GM12878 (cell line): ENCODE data around the gene BIRC5. TPM values are rescaled to one million over a fixed set of nuclear protein-coding genes. Genes with fewer than 3 reads are reported as not detected.
A peak's percentile ranks its signal among the peaks of the same experiment; 100 is the strongest.
"Not testable (repeated sequence)": the region's sequence is repeated elsewhere in the genome, so short reads cannot be mapped to it uniquely, and the experiment has no call there.

Experiments used
- ATAC-seq: fragments of 200-7000 bp; cut with Tn5 transposase; 3 replicates; pipeline ENCODE4 v1.9.1; 2020; ENCODE audit warnings: mild to moderate bottlenecking, moderate library complexity
- BruUV-seq: library from RNA; stranded (reverse); fragments of 400-500 nt; replicated peaks from 2 replicates; lab custom pipeline; 2021; lab: Mats Ljungman, UMichigan
- CTCF ChIA-PET: fragments of 300-600 bp; sonication (Branson Sonifier 250); formaldehyde crosslinking; extraction: SDS; loops from one replicate; lab custom pipeline; 2021; ENCODE audit warnings: inconsistent platforms; lab: Yijun Ruan, JAX
- POLR2A ChIA-PET: fragments of 350-600 bp; formaldehyde crosslinking; extraction: SDS; loops from one replicate; lab custom pipeline; 2021; ENCODE audit warnings: inconsistent platforms; lab: Charles Lee
- RAD21 ChIA-PET: fragments of 300-600 bp; sonication (Branson Sonifier 250); formaldehyde crosslinking; loops from one replicate; lab custom pipeline; 2023; ENCODE audit warnings: antibody characterized with exemption; ENCODE audit not compliant: unreplicated experiment; lab: Charles Lee
- SMC1A ChIA-PET: fragments of 300-600 bp; sonication (Branson Sonifier 250); formaldehyde crosslinking; loops from one replicate; lab custom pipeline; 2023; ENCODE audit not compliant: unreplicated experiment, uncharacterized antibody; lab: Charles Lee
- DNase-seq: peaks from one replicate; pipeline ENCODE4 v3.0.0-alpha.2; 2011; ENCODE audit warnings: low read depth, low spot score
- FAIRE-seq: peaks from 3 replicates; lab custom pipeline; 2011; peaks lifted over from hg19 to GRCh38; lab: Jason Lieb, UNC
- H2AFZ ChIP-seq: 2 replicates; pipeline ENCODE4 v1.6.0; 2011; ENCODE audit warnings: low read depth, low read length, control low read depth; ENCODE audit not compliant: control insufficient read depth
- H3K27ac ChIP-seq: 2 replicates; pipeline ENCODE4 v1.5.1; 2011; ENCODE audit warnings: control low read depth; ENCODE audit not compliant: control insufficient read depth, insufficient read depth
- H3K27me3 ChIP-seq, 2 experiments: replicated peaks in 1 of 2; 2 replicates each; pipeline versions ENCODE4 v1.6.0 to v1.6.1; 2011; ENCODE audit warnings: low read length in 1 of 2; ENCODE audit not compliant: control insufficient read depth in 2 of 2, insufficient read depth in 2 of 2
- H3K36me3 ChIP-seq, 2 experiments: 2 replicates each; pipeline ENCODE4 v1.5.1; 2011; ENCODE audit warnings: low read length in 1 of 2; ENCODE audit not compliant: control insufficient read depth in 2 of 2, insufficient read depth in 2 of 2
- H3K4me1 ChIP-seq: 2 replicates; pipeline ENCODE4 v1.6.1; 2011; ENCODE audit warnings: mild to moderate bottlenecking, low read length, moderate library complexity, mixed read lengths; ENCODE audit not compliant: control insufficient read depth, insufficient read depth
- H3K4me2 ChIP-seq: 2 replicates; pipeline ENCODE4 v1.6.0; 2011; ENCODE audit warnings: control low read depth; ENCODE audit not compliant: control insufficient read depth, insufficient read depth
- H3K4me3 ChIP-seq: fragments of 200-600 bp; sonication (generic); 2 replicates; pipeline ENCODE4 v1.5.1; 2016
- H3K79me2 ChIP-seq: 2 replicates; pipeline ENCODE4 v1.6.0; 2011; ENCODE audit warnings: low read length; ENCODE audit not compliant: control insufficient read depth, insufficient read depth
- H3K9ac ChIP-seq: 2 replicates; pipeline ENCODE4 v1.8.0; 2011; ENCODE audit warnings: low read length, control low read depth, mixed read lengths; ENCODE audit not compliant: control insufficient read depth, insufficient read depth
- H3K9me3 ChIP-seq: replicated peaks from 3 replicates; pipeline ENCODE4 v1.5.1; 2011; ENCODE audit warnings: mild to moderate bottlenecking, low read length; ENCODE audit not compliant: control insufficient read depth, insufficient read depth
- H4K20me1 ChIP-seq: 2 replicates; pipeline ENCODE4 v1.6.0; 2011; ENCODE audit not compliant: control insufficient read depth, insufficient read depth
- CBFB ChIP-seq: IDR thresholded peaks from 2 replicates; pipeline ENCODE4 v1.6.1; 2016; ENCODE audit warnings: antibody characterized with exemption, low read depth
- CREB1 ChIP-seq: IDR thresholded peaks from 2 replicates; pipeline ENCODE4 v1.6.1; 2012; ENCODE audit warnings: low read depth, mild to moderate bottlenecking, inconsistent platforms
- NR2F1 ChIP-seq: fragments of 450-650 bp; conservative IDR thresholded peaks from 2 replicates; pipeline ENCODE4 v1.6.1; 2017; ENCODE audit warnings: mild to moderate bottlenecking
- POLR2A ChIP-seq: IDR thresholded peaks from 2 replicates; pipeline ENCODE4 v1.6.1; 2011; ENCODE audit warnings: low read depth, mild to moderate bottlenecking, low read length
- POLR2AphosphoS5 ChIP-seq: IDR thresholded peaks from 2 replicates; pipeline ENCODE4 v1.6.1; 2011; ENCODE audit warnings: mild to moderate bottlenecking, low read length, inconsistent platforms
- WGBS: methylation state at CpG from one replicate; pipeline ENCODE4 v1.1.6; 2016; ENCODE audit warnings: low lambda C conversion rate; ENCODE audit not compliant: insufficient replicate concordance, insufficient coverage; ENCODE audit errors: missing lambda C conversion rate; 5-methylcytosine and 5-hydroxymethylcytosine counted together
- in situ Hi-C: fragments of 300-500 bp; cut with MboI; formaldehyde crosslinking; loops from 9 replicates; pipeline ENCODE4 v1.14.3; 2018; ENCODE audit warnings: mixed read lengths
- intact Hi-C: fragments of 100-400 bp; cut with micrococcal nuclease; formaldehyde crosslinking; loops from one replicate; pipeline ENCODE4 v1.14.2; 2022; ENCODE audit not compliant: unreplicated experiment
- polyA plus RNA-seq, 11 experiments: library from polyadenylated mRNA; depleted of rRNA in 4 of 11; unstranded in 6 of 11; stranded (reverse) in 5 of 11; fragments of >200 nt; fragmentation: Nextera tagmentation in 4 of 11; fragmentation: Illumina TruSeq in 1 of 11; extraction: Ambion mirVana in 4 of 11; extraction: Trizol in 1 of 11; gene quantifications; 1 replicate in 1 of 11; 2 replicates in 10 of 11; pipeline versions ENCODE4 v1.2.1 to v1.2.3, GENCODE V29; 2011 to 2016; ENCODE audit warnings: inconsistent platforms in 2 of 11, missing spikeins in 2 of 11, low read depth in 1 of 11
- total RNA-seq, 4 experiments: library from RNA; depleted of rRNA in 3 of 4; stranded (reverse); fragments of >200 nt in 3 of 4; fragmentation: Illumina TruSeq in 1 of 4; extraction: Trizol in 1 of 4; gene quantifications; 2 replicates each; pipeline versions ENCODE4 v1.2.1 to v1.2.3, GENCODE V29; 2013 to 2021
- TF ChIP-seq, protein P1 (sequence below): IDR thresholded peaks from 2 replicates; pipeline ENCODE4 v1.6.1; 2011; ENCODE audit warnings: borderline replicate concordance, low read depth, mild to moderate bottlenecking, moderate library complexity, low read length; ENCODE audit not compliant: insufficient read depth, poor library complexity, severe bottlenecking
- TF ChIP-seq, protein P2 (sequence below): fragments of 450-650 bp; IDR thresholded peaks from 2 replicates; pipeline ENCODE4 v1.6.1; 2017; ENCODE audit warnings: mild to moderate bottlenecking, moderate library complexity
- TF ChIP-seq, protein P3 (sequence below): fragments of 450-650 bp; IDR thresholded peaks from 2 replicates; pipeline ENCODE4 v1.6.1; 2016; ENCODE audit warnings: mild to moderate bottlenecking

The BIRC5 gene
- total and polyA plus RNA-seq, 10 of the 15 experiments (the other 5 are each of a cell fraction or from before 2014, with no cell fraction given): 41.0 to 175 (median 90.8) TPM

DNA sequence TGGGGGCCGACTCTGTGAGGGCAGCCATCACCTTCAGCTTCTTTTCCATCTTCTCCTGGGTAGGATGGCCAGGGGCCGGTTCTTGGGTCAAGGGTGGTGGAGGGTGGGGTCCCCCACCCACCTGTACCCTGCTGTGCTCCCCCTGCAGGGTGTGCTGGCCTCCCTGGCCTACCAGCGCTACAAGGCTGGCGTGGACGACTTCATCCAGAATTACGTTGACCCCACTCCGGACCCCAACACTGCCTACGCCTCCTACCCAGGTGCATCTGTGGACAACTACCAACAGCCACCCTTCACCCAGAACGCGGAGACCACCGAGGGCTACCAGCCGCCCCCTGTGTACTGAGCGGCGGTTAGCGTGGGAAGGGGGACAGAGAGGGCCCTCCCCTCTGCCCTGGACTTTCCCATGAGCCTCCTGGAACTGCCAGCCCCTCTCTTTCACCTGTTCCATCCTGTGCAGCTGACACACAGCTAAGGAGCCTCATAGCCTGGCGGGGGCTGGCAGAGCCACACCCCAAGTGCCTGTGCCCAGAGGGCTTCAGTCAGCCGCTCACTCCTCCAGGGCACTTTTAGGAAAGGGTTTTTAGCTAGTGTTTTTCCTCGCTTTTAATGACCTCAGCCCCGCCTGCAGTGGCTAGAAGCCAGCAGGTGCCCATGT is 42.3 kb upstream of the BIRC5 start:
- intact Hi-C loops (loop anchor here (1.0 to 2.0 kb wide), 2 partner anchors 31 to 37 kb away; no protein-coding TSS in a partner anchor), in situ Hi-C loops (loop anchor here (25.0 kb wide), 1 partner anchor 1909 kb away; the partner anchor contains the start of gene UBALD2)
- peak overlapping the region; percentile 62 for H3K9ac ChIP-seq
- not testable (repeated sequence) for H2AFZ ChIP-seq, DNase-seq, BruUV-seq, H4K20me1 ChIP-seq, H3K27me3 ChIP-seq, H3K9me3 ChIP-seq, FAIRE-seq, ATAC-seq
- WGBS: 31% methylated on average over 19 of the region's 19 CpGs
- peaks cover 59% of the 10 kb centered on the region for H3K4me1 ChIP-seq
- ChIA-PET SMC1A (interaction anchor here (0.9 to 7.4 kb wide), 10 partner anchors 10 to 152 kb away, joined by 3 to 51 read pairs (median 6); partner anchors contain the start of gene TMC8), POLR2A (interaction anchor here (1.0 to 8.7 kb wide), 10 partner anchors 9 to 44 kb away, joined by 3 to 85 read pairs (median 7); partner anchors contain the start of genes TMC6 and TMC8), RAD21 (interaction anchor here (1.0 to 8.6 kb wide), 11 partner anchors 9 to 80 kb away, joined by 3 to 83 read pairs (median 4); partner anchors contain the start of gene TMC6), CTCF (interaction anchor here (1.0 to 9.0 kb wide), 5 partner anchors 28 to 80 kb away, joined by 3 to 132 read pairs (median 51); partner anchors contain the start of genes TMC6 and TMC8)
- peaks cover 59% of the 10 kb centered on the region for H3K79me2 ChIP-seq
- H3K27ac ChIP-seq: peak overlapping the region; percentile 86
- H3K4me2 ChIP-seq: peak overlapping the region; percentile 96
- peak overlapping the region; percentile 70 for H3K4me3 ChIP-seq
- H3K36me3 ChIP-seq: peaks cover 0 to 26% of the 10 kb centered on the region in 2 experiments; a peak in 3 of 4 replicates
- TF ChIP-seq, protein P1, sequence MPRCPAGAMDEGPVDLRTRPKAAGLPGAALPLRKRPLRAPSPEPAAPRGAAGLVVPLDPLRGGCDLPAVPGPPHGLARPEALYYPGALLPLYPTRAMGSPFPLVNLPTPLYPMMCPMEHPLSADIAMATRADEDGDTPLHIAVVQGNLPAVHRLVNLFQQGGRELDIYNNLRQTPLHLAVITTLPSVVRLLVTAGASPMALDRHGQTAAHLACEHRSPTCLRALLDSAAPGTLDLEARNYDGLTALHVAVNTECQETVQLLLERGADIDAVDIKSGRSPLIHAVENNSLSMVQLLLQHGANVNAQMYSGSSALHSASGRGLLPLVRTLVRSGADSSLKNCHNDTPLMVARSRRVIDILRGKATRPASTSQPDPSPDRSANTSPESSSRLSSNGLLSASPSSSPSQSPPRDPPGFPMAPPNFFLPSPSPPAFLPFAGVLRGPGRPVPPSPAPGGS: peak; percentile 13
- TF ChIP-seq, protein P2, sequence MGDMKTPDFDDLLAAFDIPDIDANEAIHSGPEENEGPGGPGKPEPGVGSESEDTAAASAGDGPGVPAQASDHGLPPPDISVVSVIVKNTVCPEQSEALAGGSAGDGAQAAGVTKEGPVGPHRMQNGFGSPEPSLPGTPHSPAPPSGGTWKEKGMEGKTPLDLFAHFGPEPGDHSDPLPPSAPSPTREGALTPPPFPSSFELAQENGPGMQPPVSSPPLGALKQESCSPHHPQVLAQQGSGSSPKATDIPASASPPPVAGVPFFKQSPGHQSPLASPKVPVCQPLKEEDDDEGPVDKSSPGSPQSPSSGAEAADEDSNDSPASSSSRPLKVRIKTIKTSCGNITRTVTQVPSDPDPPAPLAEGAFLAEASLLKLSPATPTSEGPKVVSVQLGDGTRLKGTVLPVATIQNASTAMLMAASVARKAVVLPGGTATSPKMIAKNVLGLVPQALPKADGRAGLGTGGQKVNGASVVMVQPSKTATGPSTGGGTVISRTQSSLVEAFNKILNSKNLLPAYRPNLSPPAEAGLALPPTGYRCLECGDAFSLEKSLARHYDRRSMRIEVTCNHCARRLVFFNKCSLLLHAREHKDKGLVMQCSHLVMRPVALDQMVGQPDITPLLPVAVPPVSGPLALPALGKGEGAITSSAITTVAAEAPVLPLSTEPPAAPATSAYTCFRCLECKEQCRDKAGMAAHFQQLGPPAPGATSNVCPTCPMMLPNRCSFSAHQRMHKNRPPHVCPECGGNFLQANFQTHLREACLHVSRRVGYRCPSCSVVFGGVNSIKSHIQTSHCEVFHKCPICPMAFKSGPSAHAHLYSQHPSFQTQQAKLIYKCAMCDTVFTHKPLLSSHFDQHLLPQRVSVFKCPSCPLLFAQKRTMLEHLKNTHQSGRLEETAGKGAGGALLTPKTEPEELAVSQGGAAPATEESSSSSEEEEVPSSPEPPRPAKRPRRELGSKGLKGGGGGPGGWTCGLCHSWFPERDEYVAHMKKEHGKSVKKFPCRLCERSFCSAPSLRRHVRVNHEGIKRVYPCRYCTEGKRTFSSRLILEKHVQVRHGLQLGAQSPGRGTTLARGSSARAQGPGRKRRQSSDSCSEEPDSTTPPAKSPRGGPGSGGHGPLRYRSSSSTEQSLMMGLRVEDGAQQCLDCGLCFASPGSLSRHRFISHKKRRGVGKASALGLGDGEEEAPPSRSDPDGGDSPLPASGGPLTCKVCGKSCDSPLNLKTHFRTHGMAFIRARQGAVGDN: peak; percentile 3; the same call in 1 of the 2 replicates
- TF ChIP-seq POLR2A (0 out of 2 replicates have a peak, but pooled peaks have one; percentile 15), NR2F1 (0 out of 2 replicates have a peak, but pooled peaks have one; percentile 33), CREB1 (0 out of 2 replicates have a peak, but pooled peaks have one; percentile 15), CBFB (0 out of 2 replicates have a peak, but pooled peaks have one; percentile 21), POLR2AphosphoS5 (0 out of 2 replicates have a peak, but pooled peaks have one; percentile 0)
- TF ChIP-seq, protein P3, sequence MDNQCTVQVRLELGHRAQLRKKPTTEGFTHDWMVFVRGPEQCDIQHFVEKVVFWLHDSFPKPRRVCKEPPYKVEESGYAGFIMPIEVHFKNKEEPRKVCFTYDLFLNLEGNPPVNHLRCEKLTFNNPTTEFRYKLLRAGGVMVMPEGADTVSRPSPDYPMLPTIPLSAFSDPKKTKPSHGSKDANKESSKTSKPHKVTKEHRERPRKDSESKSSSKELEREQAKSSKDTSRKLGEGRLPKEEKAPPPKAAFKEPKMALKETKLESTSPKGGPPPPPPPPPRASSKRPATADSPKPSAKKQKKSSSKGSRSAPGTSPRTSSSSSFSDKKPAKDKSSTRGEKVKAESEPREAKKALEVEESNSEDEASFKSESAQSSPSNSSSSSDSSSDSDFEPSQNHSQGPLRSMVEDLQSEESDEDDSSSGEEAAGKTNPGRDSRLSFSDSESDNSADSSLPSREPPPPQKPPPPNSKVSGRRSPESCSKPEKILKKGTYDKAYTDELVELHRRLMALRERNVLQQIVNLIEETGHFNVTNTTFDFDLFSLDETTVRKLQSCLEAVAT: peak; percentile 23; the same call in 1 of the 2 replicates
